Stimulated activated CD8-positive, alpha-beta memory T cell treated with anti-CD3 and anti-CD28 coated beads, Interleukin-7, amount 100 ng/mL, for 4 hours (primary cell): Measurements from ENCODE around the gene ATOH8.

Experiments used
- DNase-seq, 2 donors: peaks; one replicate each; pipeline ENCODE4 v3.0.0-alpha.2; 2020; ENCODE audit warnings: low read depth in 2 of 2

Gene ATOH8

DNA sequence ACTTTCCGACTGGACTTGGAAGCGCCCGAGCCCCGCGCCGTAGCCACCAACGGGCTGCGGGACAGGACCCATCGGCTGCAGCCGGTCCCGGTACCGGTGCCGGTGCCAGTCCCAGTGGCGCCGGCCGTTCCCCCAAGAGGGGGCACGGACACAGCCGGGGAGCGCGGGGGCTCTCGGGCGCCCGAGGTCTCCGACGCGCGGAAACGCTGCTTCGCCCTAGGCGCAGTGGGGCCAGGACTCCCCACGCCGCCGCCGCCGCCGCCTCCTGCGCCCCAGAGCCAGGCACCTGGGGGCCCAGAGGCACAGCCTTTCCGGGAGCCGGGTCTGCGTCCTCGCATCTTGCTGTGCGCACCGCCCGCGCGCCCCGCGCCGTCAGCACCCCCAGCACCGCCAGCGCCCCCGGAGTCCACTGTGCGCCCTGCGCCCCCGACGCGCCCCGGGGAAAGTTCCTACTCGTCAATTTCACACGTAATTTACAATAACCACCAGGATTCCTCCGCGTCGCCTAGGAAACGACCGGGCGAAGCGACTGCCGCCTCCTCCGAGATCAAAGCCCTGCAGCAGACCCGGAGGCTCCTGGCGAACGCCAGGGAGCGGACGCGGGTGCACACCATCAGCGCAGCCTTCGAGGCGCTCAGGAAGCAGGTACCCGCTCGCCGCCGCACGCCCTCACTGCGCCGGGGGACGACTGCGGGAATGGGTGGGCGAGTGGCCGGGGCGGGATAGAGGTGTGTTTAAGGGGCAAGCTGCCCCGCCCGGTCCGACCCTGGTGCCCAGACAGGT, 713 bp downstream of the ATOH8 start:
- peak in 1 of 2 donors; percentile 33 for DNase-seq

- DNase-seq, result peak in 1 of 2 donors; percentile 12
Measured at GRCh38 chr2:85755122-85756027, 1.6 kb downstream of the ATOH8 start.

GRCh38 chr2:85756195-85756594, 2.4 kb downstream of the ATOH8 start:
- DNase-seq, result no peak

- DNase-seq, result no peak
Measured at GRCh38 chr2:85756822-85757435, 3.1 kb downstream of the ATOH8 start.

DNA sequence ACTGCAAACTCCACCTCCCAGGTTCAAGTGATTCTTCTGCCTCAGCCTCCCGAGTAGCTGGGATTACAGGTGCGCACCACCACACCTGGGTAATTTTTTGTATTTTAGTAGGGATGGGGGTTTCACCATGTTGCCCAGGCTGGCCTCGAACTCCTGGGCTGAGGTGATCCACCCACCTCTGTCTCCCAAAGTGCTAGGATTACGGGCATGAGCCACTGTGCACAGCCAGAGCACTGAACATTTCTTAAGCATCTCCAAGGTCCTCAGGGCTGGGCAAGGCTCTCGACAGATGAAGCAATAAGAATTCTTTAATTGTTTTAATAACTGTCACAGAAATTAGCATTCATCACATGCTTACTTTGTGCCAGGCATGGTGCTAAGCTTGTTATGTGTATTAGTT, 4.1 kb downstream of the ATOH8 start:
- no peak for DNase-seq

DNA sequence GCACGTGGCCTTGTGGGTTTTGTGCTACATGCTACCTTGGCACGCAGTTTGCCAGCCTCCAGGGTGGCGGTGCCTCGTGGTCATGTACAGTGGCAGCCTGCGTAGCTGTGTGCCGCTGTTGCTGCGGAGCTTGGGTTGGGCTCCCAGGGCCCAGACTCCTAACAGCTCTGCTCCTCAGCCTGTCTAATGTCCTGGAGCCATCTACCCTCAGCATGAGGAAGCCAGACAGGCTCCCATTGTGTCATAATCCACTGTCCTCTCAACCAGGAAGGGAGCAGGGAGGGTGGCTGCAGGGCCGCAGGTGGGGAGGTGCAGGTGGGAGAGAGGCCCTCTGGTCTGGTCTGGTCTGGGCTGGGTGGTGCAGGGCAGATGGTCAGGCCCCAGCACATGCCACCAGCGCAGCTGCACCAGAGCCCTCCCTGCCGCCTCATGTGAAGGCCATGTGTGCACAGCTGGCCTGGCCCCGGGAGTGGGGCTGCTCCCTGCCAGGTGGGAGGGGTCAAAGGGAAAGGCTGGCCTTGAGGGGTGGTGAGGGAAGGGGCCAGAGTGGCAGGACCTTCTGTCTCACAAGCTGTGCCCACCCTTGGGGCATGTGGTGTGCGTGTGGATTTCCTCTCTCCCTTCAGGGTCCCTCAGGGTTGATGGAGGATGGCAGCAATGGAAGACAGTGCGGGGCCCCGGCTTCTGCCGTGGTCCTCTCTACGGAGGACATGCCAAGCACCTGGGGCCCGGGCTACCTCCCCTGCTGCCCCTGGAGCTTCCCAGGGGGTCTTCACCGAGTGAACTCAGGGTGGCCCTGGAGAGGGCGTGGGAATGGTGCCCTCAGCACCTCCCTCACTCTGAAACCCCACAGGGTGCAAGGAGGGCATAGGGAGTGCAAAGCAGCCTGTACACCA, 4.8 kb downstream of the ATOH8 start:
- no peak for DNase-seq

- no peak for DNase-seq
Measured at GRCh38 chr2:85759257-85759613, 5.4 kb downstream of the ATOH8 start.

DNA sequence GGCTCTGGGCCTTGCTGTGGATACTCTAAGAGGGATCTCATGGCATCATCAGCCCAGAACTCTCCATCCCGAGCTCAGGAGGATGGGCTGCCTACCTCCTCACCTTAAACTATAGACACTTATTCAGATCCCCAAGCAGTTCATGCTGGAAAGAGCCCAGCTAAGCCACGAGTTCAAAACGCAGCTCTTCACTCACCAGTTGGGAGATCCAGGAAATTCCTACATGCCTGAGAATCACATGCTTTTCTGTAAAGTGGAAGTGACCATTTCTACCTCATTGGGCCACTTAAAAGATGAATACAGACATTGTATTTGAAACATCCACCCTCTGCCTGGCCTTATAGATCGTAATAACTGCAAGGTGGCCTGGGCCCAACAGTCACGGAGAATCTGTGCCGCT, 6.6 kb downstream of the ATOH8 start:
- no peak for DNase-seq

DNA sequence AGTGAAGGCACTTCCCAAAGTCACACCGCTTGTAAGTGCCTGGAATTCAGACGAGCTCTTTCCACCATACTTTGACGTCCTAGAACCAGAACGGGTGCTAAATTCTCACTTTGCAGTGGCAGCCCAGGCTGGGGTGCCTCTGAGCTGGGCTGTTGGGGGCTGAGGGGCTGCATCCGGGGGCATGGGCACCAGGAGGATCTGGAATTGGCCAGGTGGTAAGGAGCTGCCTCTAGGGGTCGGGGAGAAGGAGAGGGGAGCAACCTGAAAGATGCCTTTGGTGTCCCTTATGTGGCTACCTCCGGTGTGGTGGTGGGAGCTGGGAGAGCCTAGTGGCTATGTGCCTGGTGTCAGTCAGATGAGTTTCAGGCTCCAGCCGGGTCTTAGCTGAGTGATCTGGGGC, 7.1 kb downstream of the ATOH8 start:
- no peak for DNase-seq

DNA sequence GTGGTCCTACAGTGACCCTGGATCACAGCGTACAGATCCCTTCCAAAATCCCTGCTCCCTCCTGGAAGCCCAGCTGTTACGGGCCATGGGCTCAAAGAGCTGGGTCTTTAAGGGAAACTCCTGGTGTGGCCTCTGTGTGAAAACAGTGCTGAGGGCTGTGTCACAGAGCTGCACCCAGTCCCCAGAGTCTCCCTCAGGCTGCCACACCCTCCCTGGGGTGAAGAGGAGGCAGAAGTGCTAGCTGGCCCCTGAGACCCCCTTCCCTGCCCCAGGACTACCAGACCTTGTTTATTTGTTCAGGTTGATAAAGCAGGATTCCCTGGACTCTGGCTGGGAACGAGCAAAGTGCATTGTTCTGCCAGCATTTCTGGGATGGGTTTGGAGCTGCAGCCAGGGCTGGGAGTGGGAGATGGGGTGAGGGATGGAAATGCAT, 7.7 kb downstream of the ATOH8 start:
- DNase-seq, result no peak

GRCh38 chr2:85761946-85762345, 8.2 kb downstream of the ATOH8 start:
- no peak for DNase-seq

- no peak for DNase-seq
Measured at GRCh38 chr2:85763132-85763531, 9.3 kb downstream of the ATOH8 start.

DNA sequence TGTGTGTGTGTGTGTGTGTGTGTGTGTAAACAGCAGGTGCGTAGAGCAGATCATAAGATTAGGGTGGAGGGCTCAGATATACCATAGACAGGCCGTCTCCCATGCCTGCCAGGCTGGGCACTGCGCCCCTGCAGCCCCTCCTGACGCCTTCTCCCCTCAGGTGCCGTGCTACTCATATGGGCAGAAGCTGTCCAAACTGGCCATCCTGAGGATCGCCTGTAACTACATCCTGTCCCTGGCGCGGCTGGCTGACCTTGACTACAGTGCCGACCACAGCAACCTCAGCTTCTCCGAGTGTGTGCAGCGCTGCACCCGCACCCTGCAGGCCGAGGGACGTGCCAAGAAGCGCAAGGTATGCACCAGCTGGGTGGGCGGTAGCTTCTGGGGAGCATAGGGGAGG, 10.0 kb downstream of the ATOH8 start:
- no peak for DNase-seq

DNA sequence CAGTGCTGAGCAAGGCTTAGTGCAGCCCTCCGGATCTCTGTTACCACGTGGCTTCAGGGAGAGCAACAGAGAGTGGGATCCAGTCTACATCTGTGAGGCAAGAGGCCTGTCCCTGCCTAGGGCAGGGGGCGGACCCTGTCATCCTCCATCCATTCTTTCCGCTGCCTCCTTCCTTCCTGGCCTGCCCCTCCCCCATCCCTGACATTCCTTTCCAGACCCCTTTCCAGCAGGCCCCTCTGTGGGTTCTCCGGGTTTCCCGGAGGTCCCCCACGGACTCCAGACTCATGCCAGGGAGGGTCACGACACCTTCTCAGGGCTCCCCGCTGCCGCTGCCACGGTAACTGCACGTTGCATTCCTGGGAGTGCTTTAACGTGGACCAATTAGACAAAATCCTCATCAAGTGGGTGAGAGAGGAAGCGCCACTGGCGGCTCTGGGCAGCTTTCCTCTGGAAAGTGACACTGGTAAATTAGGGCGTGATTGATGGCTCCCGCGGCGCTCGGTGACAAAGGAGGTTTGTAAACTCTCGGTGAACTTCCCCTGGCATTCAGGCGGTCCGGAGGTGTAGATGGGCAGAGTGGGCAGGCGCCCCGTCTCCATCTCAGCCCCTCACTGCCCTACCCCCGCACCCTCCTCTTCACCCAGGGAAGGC, 11.4 kb downstream of the ATOH8 start:
- no peak for DNase-seq

GRCh38 chr2:85766229-85766628, 12.4 kb downstream of the ATOH8 start:
- DNase-seq, result no peak

DNA sequence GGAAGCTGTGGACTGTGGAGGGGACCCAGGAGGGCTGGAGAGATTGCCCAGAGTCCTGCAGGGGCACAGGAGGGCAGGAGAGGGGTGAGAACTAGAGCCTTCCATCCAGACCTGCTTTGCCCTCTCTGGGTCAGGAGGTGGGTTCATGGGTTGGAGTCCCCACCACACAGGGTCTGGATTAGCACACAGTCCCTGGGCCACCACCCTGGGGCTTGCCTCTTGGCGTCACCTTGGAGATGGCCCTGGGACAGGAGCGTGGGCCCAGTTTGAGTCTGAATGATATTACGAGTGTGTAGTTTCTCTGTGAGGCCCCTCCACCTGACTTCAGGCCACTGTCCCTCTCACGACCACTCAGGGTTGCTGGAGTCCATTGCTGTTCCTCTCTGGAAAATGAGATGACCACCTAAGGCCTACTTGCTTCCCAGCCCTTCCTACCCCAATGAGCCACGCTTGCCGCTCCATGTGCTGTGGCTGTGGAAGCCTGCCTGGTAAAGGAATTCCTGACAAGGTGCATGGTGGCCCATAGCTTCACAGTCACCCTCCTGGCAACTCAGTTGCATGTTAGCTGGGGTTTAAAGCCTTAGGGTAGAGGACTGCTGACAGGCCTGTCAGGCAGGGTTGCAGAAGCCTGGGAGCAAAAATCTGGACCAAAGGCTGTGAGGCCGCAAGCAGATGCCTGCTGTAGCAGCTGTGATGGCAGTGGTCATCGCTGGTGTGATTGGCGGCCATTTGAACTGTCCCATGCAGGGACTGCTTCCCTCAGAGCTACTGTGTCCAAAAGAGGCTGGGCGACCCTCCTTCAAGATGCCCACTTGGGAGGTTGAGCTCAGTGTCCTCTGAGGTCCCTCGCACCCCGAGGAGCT, 14.2 kb downstream of the ATOH8 start:
- DNase-seq, result no peak

GRCh38 chr2:85768713-85769112, 14.9 kb downstream of the ATOH8 start:
- DNase-seq, result no peak

DNA sequence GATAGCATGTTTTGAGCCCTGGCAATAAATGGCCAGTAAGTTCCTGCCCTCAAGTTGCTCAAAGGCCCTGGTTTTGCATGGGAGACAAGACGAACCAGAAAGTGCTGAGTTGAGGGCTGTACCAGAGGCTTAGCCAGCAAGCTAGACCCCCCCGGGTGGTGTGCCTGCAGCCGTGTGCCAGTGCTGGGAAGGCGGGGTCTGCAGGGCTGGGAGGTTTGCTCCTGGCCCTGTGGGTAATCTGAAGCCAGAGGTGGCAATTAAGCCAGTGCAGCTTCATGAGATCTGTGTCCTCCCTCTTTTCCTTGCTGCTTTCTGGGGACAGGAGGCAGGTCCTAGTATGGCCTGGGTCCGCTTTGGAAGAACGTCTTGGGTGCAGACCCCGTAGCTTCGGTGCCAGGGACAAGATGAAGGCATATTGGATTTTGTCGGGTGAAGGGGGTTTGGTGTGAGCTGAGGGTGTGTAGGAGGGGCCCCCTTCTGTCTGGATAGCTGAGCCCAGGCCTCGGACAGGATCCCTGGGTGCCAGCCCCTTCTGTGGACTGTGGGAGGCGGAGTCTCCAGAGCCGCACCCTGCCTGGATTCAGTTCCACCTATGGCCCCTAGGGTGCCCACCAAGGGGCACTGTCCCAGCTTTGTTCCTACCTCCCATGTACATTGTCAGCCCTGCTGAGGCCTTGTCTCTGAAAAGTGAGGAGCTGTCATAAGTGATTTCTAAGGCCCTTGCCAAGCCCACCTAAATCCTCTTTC, 15.6 kb downstream of the ATOH8 start:
- no peak for DNase-seq

- no peak for DNase-seq
Measured at GRCh38 chr2:85769983-85770362, 16.2 kb downstream of the ATOH8 start.
